GM18520 (cell line): ENCODE measurements around the gene HOXC13.

ENCODE experiments used
- ATAC-seq: cut with Tn5 transposase; IDR thresholded peaks from one replicate; pipeline ENCODE4 v1.9.1; 2021; ENCODE audit not compliant: unreplicated experiment

HOXC13 gene

DNA sequence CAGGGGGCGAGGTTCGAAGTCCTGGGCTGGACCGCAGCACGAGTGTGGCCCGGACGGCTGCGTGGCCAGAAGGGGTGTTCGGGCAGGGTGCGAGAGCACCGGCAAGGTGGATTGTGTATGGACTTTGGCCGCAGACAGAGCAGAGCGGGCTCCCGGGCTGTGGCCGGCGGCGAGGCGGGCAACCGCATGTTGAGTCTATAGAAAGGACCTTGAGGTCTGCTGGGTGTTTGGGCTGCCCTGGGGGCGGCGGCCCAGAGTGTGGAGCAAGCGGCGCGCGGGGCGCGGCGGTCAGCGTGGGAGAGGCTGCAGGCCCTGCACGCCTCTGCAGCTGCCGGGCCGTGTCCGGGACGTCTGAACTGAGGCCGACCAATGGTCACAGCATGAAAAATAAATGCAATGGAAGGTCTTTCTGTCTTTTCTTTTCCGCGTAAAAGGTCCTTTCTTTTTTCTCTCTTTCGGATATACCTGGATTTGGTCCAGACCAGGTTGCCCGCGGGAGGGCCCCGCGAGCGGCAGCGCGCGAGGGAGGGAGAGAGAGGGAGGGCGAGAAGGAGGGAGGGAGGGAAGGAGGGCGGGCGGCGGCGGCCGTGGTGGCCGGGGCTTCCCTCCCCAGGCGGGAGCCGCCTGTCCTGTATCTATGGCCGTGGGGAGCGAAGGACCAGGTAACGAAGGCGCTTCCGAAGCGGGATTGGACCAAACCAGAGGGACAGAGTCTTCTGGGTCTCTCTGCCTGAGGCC is 55.8 kb downstream of the HOXC13 start:
- no peak for ATAC-seq

DNA sequence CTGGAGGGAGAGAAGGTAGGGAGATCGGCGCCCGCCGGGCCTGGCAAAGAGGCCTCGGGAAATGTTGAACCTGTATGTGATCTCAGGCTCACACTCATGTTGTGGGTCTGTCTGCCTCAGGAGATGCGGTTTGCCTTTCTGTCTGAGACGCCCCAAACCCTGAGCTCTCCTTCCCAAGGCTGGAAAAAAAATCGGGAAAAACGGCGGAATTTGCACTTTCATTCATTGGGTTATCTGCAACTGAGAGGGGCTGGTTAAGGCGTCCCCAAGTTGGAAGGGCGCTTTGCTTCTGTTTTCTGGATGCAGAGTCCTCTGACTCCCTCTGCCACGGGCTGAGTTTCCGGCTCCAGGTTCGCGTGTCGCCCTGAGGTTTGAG is 56.4 kb downstream of the HOXC13 start:
- ATAC-seq, result no peak

DNA sequence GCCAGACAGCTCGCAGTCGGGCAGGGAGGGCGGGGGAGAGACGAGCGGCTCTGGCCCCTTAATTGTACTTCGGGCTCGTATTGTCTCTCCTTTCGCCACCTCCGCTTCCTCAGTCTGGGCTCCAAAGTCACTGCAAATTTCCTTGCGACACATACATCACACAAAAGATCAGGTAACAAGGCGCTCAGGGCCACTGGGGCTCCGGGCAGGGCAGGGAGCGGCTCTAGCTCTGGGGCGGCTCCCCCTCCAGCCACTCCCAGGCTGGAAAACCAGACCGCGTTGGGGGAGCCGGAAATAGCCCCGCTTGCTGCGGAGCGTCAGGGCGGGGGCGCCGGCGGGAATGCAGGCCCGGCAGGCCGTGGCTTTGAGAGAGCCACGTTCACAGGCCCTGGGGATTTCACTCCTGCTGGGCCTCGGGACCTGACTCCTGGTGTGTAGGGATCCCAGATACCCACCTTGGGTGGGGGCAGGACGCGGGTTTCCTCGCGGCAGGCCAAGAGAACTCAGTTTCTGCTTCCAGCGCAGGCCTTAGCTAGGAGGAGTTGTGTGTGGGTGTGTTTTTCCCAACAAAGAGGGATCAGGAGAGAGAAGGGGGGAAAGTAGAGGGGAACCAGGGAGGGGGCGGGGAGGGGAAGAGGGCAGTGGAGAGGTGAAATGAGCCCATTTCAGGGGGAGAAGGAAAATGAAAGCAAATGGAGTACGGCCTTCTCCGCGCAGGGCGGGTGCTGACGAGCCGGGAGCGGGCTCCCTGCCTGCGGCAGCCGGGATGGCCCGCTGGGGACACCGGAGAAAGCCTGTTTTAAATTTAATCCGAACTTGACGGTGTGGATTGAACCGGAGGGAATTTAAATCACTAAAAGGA is 57.0 kb downstream of the HOXC13 start:
- ATAC-seq, result no peak
